Activated CD4-positive, alpha-beta memory T cell treated with anti-CD3 and anti-CD28 coated beads, Interleukin-2, amount 10 ng/mL, durations not matched to agents 7 days and 5 days (primary cell): Measurements from ENCODE around the gene KRT28. TPM values are rescaled to one million over a fixed set of nuclear protein-coding genes. Genes with fewer than 3 reads are reported as not detected.

ENCODE experiments used
- CTCF ChIA-PET: fragments of 350-600 bp; sonication (Branson Sonifier 250); formaldehyde crosslinking; loops from one replicate; lab custom pipeline; 2021; ENCODE audit warnings: antibody characterized with exemption, inconsistent platforms; lab: Charles Lee
- POLR2A ChIA-PET: fragments of 350-600 bp; sonication (Branson Sonifier 250); formaldehyde crosslinking; loops from one replicate; lab custom pipeline; 2021; ENCODE audit warnings: antibody characterized with exemption; lab: Charles Lee
- DNase-seq: peaks from one replicate; pipeline ENCODE4 v3.0.0-alpha.2; 2020
- H3K27ac Mint-ChIP-seq: one replicate; pipeline ENCODE4 v1.8.0; 2021; ENCODE audit warnings: mild to moderate bottlenecking, mixed read lengths
- H3K27me3 Mint-ChIP-seq: one replicate; pipeline ENCODE4 v1.8.0; 2021; ENCODE audit warnings: mixed read lengths
- H3K36me3 Mint-ChIP-seq: one replicate; pipeline ENCODE4 v1.8.0; 2021; ENCODE audit warnings: low read depth, mixed read lengths
- H3K4me1 Mint-ChIP-seq: one replicate; pipeline ENCODE4 v1.8.0; 2021; ENCODE audit warnings: mixed read lengths
- H3K4me3 Mint-ChIP-seq: one replicate; pipeline ENCODE4 v1.8.0; 2021; ENCODE audit warnings: mild to moderate bottlenecking, mixed read lengths
- H3K9me3 Mint-ChIP-seq: one replicate; pipeline ENCODE4 v1.8.0; 2021; ENCODE audit warnings: mixed read lengths
- total RNA-seq, 2 experiments: library from RNA; stranded (reverse); gene quantifications; one replicate each; pipeline ENCODE4 v1.2.3, GENCODE V29; 2021

Gene KRT28
- total RNA-seq, 2 experiments from 2014 or later, result not detected

DNA sequence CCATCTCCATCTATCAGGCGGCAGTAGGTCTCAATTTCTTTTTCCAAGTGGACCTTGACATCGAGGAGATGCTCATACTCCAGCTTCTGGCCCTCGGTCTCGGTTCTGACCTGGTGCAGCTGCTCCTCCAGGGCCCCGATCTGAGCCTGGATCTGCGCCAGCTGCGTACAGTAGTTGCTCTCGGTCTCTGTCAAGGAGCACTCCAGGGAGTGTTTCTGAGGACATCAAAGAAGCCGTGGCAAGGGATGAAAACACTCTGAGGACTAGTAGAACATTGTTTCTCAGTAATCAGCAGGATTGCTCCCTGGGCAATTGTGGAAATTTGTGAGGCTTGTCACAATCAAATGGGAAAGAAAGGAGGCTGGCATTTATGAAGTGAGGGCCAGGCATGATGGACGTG, 5.9 kb downstream of the KRT28 start:
- Mint-ChIP-seq H3K36me3 (no peaks in the 10 kb centered on the region), H3K9me3 (no peaks in the 10 kb centered on the region), H3K4me3 (no peak overlapping the region), H3K4me1 (no peaks in the 10 kb centered on the region), H3K27me3 (peaks cover 33% of the 10 kb centered on the region), H3K27ac (no peak overlapping the region)
- ChIA-PET CTCF (no interaction called here), POLR2A (no interaction called here)
- DNase-seq, result no peak

DNA sequence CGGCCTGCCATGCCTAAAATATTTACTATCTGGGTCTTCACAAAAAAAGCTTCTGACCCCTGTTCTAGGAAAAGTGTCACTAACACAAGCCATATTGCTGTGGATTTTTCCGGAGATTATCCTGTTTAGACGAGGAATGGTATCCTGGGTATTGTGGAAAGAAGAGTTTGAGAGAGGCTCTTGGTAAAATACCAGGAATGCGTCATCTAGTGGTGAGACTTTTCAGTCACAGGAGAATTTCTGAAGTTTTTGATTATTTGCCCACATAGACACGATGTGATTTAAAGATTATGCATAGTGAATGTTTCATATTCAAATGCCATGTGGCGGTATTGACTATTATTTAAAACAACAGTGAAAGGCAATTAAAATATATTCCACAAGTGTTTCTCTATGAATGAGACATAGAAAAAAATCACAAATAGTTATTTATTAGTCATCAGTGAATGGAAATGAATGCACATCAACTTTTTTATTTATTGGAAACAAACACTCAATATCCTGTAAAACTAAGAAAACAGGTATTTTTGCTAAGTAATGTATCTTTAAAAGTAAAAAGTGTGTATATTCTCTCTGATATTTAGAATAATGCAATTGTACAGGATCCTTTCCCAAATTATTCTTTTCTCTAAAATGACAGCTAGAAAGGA, 7.8 kb downstream of the KRT28 start:
- no peak for DNase-seq
- peaks cover 33% of the 10 kb centered on the region for H3K27me3 Mint-ChIP-seq
- no peaks in the 10 kb centered on the region for H3K36me3 Mint-ChIP-seq
- POLR2A ChIA-PET, result no interaction called here
- H3K9me3 Mint-ChIP-seq, result no peaks in the 10 kb centered on the region
- no peak overlapping the region for H3K4me3 Mint-ChIP-seq
- H3K27ac Mint-ChIP-seq, result no peak overlapping the region
- CTCF ChIA-PET, result interaction anchor here (0.6 to 0.9 kb wide), 2 partner anchors 12 to 377 kb away, joined by 3 to 5 read pairs; no protein-coding TSS in a partner anchor
- no peaks in the 10 kb centered on the region for H3K4me1 Mint-ChIP-seq

DNA sequence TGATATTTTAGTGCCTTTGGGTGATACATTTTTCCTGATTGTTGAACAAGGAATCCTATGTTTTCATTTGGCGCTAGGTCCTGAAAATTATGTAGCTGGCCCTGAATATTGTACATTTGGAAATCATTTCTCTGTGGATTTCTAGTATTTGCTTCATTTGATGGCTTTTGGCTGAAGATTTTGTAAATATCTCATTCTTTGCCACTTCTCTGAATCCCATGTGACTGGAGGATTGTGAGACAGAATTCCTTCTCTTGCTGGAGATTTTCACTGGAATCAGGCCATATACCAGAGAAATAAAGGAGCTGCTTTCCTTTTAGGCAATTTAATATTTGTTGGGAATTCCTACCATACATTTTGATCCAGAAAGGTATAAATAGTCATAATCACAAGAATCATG, 8.6 kb downstream of the KRT28 start:
- no peaks in the 10 kb centered on the region for H3K4me1 Mint-ChIP-seq
- H3K4me3 Mint-ChIP-seq, result no peak overlapping the region
- ChIA-PET CTCF (no interaction called here), POLR2A (no interaction called here)
- H3K27ac Mint-ChIP-seq, result no peak overlapping the region
- no peaks in the 10 kb centered on the region for H3K9me3 Mint-ChIP-seq
- peaks cover 30% of the 10 kb centered on the region for H3K27me3 Mint-ChIP-seq
- no peaks in the 10 kb centered on the region for H3K36me3 Mint-ChIP-seq
- no peak for DNase-seq

DNA sequence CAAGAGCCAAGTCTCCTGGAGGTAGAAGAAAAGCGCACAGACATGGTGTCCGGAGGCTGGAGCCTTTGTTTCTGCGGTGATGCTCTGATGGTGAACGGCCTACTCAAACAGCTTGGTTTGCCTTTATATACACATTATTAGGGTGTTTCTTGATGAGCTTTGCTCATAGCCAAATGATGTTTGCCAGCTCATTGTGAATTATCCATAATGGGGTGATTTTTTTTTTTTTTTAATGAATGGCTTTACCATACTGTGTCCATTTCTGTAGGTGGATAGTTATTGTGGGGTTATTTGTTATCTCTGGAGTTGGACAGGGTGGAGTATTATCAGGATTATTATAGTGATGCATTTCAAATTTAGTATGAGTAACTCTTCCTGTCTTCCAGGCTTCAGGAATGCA, 17.3 kb downstream of the KRT28 start, which contains the start of gene KRT27:
Gene KRT27 (minus strand): TSS at position 101 of the 400 bp plus-strand sequence. CDS start 57 bp downstream, at position 44.
- POLR2A ChIA-PET, result no interaction called here
- Mint-ChIP-seq H3K36me3 (no peaks in the 10 kb centered on the region), H3K4me3 (no peak within 1 kb of the TSS), H3K27me3 (peaks cover 49% of the 10 kb centered on the region), H3K9me3 (no peaks in the 10 kb centered on the region), H3K27ac (no peak within 1 kb of the TSS), H3K4me1 (no peaks in the 10 kb centered on the region)
- no peak for DNase-seq
- CTCF ChIA-PET, result no interaction called here

DNA sequence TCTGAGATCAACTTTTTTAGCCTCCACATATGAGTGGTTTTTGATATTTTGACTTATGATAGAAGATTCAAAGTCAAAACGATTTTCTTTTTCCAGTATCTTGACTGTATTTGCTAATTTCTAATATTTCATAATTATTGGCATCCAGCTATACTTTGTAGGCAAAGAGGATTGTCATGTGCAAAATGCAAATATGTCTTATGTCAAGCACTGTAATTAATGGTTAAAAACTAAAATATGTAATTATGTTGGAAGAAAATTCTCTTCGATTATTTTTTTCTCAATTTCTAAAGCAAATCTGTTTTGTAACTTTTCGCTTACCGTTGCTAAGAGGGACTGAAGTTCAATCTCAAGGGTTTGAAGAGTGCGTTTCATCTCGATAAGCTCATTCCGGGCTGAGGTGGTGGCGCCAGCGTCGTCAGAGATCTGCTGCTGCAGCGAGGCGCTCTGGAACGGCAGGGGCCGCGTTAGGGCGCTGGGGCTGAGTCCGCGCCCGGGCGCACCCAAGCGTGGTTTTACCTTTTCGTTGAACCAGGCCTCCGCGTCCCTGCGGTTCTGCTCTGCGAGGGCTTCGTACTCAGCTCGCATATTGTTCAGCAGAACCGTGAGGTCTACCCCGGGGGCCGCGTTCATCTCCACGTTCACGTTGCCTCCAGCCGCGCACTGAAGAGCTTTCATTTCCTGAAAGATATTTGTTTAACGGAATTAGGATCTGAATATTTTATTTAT, 20.4 kb downstream of the KRT28 start:
- Mint-ChIP-seq H3K27ac (no peak overlapping the region), H3K36me3 (no peaks in the 10 kb centered on the region), H3K4me1 (no peaks in the 10 kb centered on the region), H3K9me3 (no peaks in the 10 kb centered on the region), H3K4me3 (no peak overlapping the region), H3K27me3 (peaks cover 58% of the 10 kb centered on the region)
- DNase-seq, result no peak
- CTCF ChIA-PET, result no interaction called here
- POLR2A ChIA-PET, result no interaction called here

GRCh38 chr17:40778461-40778860, 21.3 kb downstream of the KRT28 start:
- Mint-ChIP-seq H3K27me3 (peaks cover 57% of the 10 kb centered on the region), H3K9me3 (no peaks in the 10 kb centered on the region), H3K27ac (no peak overlapping the region), H3K4me1 (no peaks in the 10 kb centered on the region), H3K4me3 (no peak overlapping the region), H3K36me3 (no peaks in the 10 kb centered on the region)
- POLR2A ChIA-PET, result no interaction called here
- no peak for DNase-seq
- CTCF ChIA-PET, result no interaction called here

DNA sequence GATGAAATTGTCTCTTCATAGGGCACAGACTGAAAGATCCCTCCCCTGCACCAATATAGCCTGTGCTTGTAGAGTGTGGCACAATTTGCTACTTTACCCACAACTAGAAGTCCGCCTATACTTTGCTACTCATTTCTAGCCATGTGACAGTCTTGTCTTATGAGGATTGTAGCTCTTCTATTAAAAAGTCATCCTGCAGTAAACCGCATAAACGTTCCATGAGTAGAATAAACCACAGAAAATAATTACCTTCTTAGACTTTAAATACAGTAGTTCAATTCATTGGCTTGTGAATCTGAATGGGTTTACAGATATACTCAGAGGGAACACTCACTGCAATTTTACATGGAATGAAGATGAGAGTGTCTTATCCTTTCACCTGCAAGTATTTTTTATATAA, 21.8 kb downstream of the KRT28 start:
- CTCF ChIA-PET, result no interaction called here
- H3K27ac Mint-ChIP-seq, result no peak overlapping the region

DNA sequence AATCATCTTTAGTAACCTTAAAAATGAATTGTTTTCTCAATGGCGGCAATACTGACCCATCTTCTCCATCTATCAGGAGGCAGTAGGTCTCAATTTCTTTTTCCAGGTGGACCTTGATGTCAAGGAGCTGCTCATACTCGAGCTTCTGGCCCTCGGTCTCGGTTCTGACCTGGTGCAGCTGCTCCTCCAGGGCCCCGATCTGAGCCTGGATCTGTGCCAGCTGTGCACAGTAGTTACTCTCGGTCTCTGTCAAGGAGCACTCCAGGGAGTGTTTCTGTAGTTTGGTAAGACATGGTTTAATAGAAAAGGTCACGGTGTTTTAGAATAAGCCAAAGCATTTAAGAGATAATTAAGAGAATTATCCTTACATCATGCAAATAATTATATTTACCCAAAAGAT, 22.3 kb downstream of the KRT28 start:
- peaks cover 55% of the 10 kb centered on the region for H3K27me3 Mint-ChIP-seq
- CTCF ChIA-PET, result no interaction called here
- no peaks in the 10 kb centered on the region for H3K4me1 Mint-ChIP-seq
- no peak overlapping the region for H3K27ac Mint-ChIP-seq
- H3K4me3 Mint-ChIP-seq, result no peak overlapping the region
- no peak for DNase-seq
- H3K9me3 Mint-ChIP-seq, result no peaks in the 10 kb centered on the region
- POLR2A ChIA-PET, result no interaction called here
- H3K36me3 Mint-ChIP-seq, result no peaks in the 10 kb centered on the region

More for the DNA sequence above, 21.8 kb downstream of the KRT28 start:
- H3K4me1 Mint-ChIP-seq, result no peaks in the 10 kb centered on the region
- peaks cover 54% of the 10 kb centered on the region for H3K27me3 Mint-ChIP-seq
- H3K4me3 Mint-ChIP-seq, result no peak overlapping the region
- no peaks in the 10 kb centered on the region for H3K9me3 Mint-ChIP-seq
- H3K36me3 Mint-ChIP-seq, result no peaks in the 10 kb centered on the region
- POLR2A ChIA-PET, result no interaction called here
- DNase-seq, result no peak

GRCh38 chr17:40775945-40776344, 23.8 kb downstream of the KRT28 start:
- CTCF ChIA-PET, result no interaction called here
- Mint-ChIP-seq H3K27ac (no peak overlapping the region), H3K27me3 (peaks cover 58% of the 10 kb centered on the region)

DNA sequence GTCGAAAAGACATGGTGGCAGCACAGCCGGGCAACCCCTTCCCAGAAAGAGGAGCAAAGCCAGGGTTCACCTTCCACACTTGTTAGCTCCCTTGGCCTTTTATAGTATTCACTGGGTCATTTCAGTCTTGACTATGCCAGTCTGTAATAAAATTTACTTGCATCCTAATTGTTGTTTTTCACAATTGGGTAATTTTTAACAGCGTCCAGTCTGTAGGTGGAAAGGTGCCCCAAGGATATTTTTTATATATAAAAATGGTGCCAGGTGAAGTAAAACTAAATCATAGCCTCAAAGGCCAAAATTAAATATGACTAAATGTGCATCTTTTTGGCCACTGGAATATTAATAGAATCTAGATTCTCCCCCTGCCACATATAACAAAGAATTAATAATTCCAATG, 27.7 kb downstream of the KRT28 start, which contains the start of gene KRT26:
Gene KRT26 (minus strand): TSS at position 101 of the 400 bp plus-strand sequence. CDS start 88 bp downstream, at position 13.
- Mint-ChIP-seq H3K27ac (no peak within 1 kb of the TSS), H3K27me3 (peaks cover 40% of the 10 kb centered on the region), H3K4me3 (no peak within 1 kb of the TSS), H3K4me1 (no peaks in the 10 kb centered on the region), H3K36me3 (no peaks in the 10 kb centered on the region), H3K9me3 (no peaks in the 10 kb centered on the region)
- no peak for DNase-seq
- CTCF ChIA-PET, result no interaction called here
- POLR2A ChIA-PET, result no interaction called here

More at GRCh38 chr17:40775945-40776344, 23.8 kb downstream of the KRT28 start:
- no peak for DNase-seq
- Mint-ChIP-seq H3K9me3 (no peaks in the 10 kb centered on the region), H3K4me1 (no peaks in the 10 kb centered on the region), H3K36me3 (no peaks in the 10 kb centered on the region), H3K4me3 (no peak overlapping the region)
- POLR2A ChIA-PET, result interaction anchor here (1.1 kb wide), 1 partner anchor 129 kb away, joined by 3 read pairs; no protein-coding TSS in a partner anchor

GRCh38 chr17:40765657-40766056, 34.1 kb downstream of the KRT28 start:
- Mint-ChIP-seq H3K4me3 (no peak overlapping the region), H3K27me3 (peaks cover 25% of the 10 kb centered on the region), H3K27ac (no peak overlapping the region), H3K9me3 (peaks cover 11% of the 10 kb centered on the region), H3K36me3 (no peaks in the 10 kb centered on the region), H3K4me1 (no peaks in the 10 kb centered on the region)
- no peak for DNase-seq
- POLR2A ChIA-PET, result no interaction called here
- CTCF ChIA-PET, result no interaction called here

- Mint-ChIP-seq H3K27me3 (peaks cover 35% of the 10 kb centered on the region), H3K9me3 (peaks cover 23% of the 10 kb centered on the region), H3K4me1 (no peaks in the 10 kb centered on the region), H3K36me3 (no peaks in the 10 kb centered on the region), H3K27ac (no peak overlapping the region), H3K4me3 (no peak overlapping the region)
- ChIA-PET POLR2A (no interaction called here), CTCF (no interaction called here)
- no peak for DNase-seq
Observed at GRCh38 chr17:40763752-40764151, 36.0 kb downstream of the KRT28 start.

DNA sequence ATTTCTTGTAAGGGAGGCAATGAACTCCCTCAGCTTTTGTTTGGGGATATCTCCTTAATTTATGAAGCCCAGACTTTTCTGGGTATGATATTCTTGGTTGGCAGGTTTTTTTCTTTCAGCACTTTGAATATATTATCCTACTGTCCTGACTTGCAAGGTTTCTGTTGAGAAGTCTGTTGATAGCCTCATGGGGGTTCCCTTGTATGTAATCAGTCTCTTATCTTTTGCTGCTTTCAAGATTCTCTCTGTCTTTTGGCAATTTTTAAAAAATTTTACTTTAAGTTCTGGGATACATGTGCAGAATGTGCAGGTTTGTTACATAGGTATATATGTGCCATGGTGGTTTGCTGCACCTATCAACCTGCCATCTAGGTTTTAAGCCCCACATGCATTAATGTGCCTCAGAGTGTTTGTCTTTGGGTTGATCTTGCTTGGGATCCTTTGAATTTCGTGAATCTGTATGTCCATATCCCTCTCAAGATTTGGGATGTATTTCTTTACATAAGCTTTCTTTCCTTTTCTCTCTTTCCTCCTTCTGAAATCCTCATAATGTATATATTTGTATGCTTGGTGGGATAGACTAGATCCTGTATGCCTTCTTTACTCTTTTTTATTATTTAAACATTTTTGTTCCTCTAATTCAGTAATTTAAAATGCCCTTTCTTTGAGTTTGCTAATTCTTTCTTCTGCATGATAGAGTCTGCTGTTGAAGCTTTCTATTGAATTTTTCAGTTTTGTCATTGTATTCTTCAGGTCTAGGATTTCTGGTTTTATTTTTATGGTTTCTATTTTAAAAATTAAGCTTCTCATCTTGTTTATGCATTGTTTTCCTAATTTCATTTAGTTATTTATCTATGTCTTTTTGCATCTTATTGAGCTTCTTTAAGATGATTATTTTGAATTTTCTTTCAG, 39.4 kb downstream of the KRT28 start:
- Mint-ChIP-seq H3K9me3 (peaks cover 23% of the 10 kb centered on the region), H3K36me3 (no peaks in the 10 kb centered on the region), H3K4me3 (no peak overlapping the region), H3K27ac (no peak overlapping the region), H3K27me3 (peaks cover 40% of the 10 kb centered on the region), H3K4me1 (no peaks in the 10 kb centered on the region)
- DNase-seq, result no peak
- POLR2A ChIA-PET, result no interaction called here
- CTCF ChIA-PET, result no interaction called here
